SK-N-SH treated with all-trans-retinoic acid at 6 μM for 48 hours (cell line): ENCODE results near the gene TACC3.

Source experiments
- ARNTL ChIP-seq: fragments of 450-650 bp; formaldehyde crosslinking; IDR thresholded peaks from 2 replicates; pipeline ENCODE4 v1.5.0; 2020; ENCODE audit warnings: low read depth, mild to moderate bottlenecking, moderate library complexity, borderline replicate concordance
- BACH2 ChIP-seq: fragments of 250-450 bp; sonication (Bioruptor Pico); IDR thresholded peaks from 2 replicates; pipeline ENCODE4 v1.9.0; 2021; ENCODE audit warnings: mild to moderate bottlenecking, borderline replicate concordance
- OSR1 ChIP-seq: fragments of 250-450 bp; sonication (Bioruptor Pico); IDR thresholded peaks from 2 replicates; pipeline ENCODE4 v1.8.0; 2022; ENCODE audit warnings: moderate library complexity, mild to moderate bottlenecking, inconsistent platforms
- RARB ChIP-seq: fragments of 250-450 bp; sonication (Bioruptor Pico); IDR thresholded peaks from 2 replicates; pipeline ENCODE4 v1.8.0; 2021; ENCODE audit warnings: mild to moderate bottlenecking, moderate library complexity
- TOX ChIP-seq: fragments of 250-450 bp; sonication (Bioruptor Pico); IDR thresholded peaks from 2 replicates; pipeline ENCODE4 v1.8.0; 2021; ENCODE audit warnings: mild to moderate bottlenecking, moderate library complexity, borderline replicate concordance
- ZFP3 ChIP-seq: fragments of 250-450 bp; sonication (Bioruptor Pico); IDR thresholded peaks from 2 replicates; pipeline ENCODE4 v1.5.0; 2020; ENCODE audit warnings: mild to moderate bottlenecking, moderate library complexity
- ZFP30 ChIP-seq: fragments of 450-650 bp; formaldehyde crosslinking; IDR thresholded peaks from 2 replicates; pipeline ENCODE4 v1.5.0; 2022; ENCODE audit warnings: mild to moderate bottlenecking, moderate library complexity

DNA sequence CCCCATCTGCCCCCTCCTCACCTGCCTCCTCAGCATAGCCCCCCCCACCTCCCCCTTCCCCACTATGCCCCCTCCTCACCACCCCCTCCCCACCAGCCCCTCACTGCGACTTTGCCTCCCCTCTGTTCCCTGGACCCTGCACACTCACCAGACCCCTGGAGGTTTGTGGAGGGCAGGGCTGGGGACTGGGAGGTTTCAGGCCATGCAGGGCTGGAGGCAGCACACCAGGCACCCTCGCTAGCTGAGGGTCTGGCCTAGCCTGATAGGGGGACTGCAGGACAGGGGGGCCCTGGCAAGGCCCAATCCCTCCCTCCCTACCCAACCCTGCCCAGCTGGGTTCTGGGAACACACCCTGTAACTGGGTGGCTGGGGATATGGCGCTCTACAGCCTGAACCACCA lies 28.0 kb downstream of the TACC3 start:
- TF ChIP-seq ZFP30 (no peak), ARNTL (CRISPR knock-in tag) (no peak), RARB (CRISPR knock-in tag) (no peak), BACH2 (no peak), ZFP3 (CRISPR knock-in tag) (no peak), TOX (no peak), OSR1 (CRISPR knock-in tag) (no peak)
